Myocyte (in vitro differentiated cells): ENCODE measurements around the gene PDE4D. TPM values are rescaled to one million over a fixed set of nuclear protein-coding genes. Genes with fewer than 3 reads are reported as not detected.

Experiments
- DNase-seq: peaks from one replicate; pipeline ENCODE4 v3.0.0-alpha.2; 2012; ENCODE audit warnings: low read depth
- total RNA-seq: library from RNA; depleted of rRNA; stranded (reverse); fragments of >200 nt; gene quantifications from 2 replicates; pipeline ENCODE4 v1.2.3, GENCODE V29; 2014

PDE4D gene
- total RNA-seq, 1 donor from 2014 or later = 26.8 TPM

DNA sequence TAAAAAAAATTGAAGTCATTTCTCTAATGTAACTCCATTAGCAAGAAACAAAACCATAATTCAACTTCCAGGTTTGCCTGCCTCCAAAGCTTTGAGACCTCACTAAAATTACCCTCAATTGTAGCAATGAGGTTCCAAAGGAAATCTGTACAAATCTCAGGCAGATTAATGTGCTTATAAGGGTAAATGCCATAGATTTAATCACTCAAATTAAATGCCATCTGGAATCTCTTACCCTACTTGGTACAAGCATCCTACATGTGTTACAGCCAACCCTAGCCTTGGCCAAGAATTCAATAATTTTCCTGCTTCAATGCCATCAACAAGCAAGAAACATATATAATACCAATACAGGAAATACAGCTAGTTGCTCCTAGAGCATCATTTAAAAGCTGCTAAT is 857.8 kb downstream of the PDE4D start:
- no peak for DNase-seq

- peak; percentile 42 for DNase-seq
Measured at GRCh38 chr5:59034498-59035186, 858.9 kb downstream of the PDE4D start.

GRCh38 chr5:59027145-59027907 is 866.2 kb downstream of the PDE4D start:
- DNase-seq = no peak

DNA sequence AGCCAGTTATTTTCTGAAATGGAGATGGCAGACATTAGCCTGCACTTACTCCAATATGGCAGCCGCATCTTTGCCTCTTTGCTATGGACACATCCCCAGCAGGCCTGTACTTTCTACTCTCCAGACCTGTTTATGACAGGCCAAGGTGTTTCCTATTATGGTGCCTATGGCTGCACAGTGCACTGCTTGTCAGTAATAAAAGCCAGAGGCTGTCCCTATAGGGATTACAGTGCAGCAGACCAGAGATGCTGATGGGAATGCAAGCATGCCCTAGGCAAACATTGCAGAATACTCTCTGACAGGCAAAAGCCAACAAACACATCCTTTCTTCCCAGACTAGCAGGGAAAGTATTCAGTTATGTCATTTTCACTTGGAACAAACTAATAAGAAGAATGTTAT is 867.8 kb downstream of the PDE4D start:
- DNase-seq = no peak

GRCh38 chr5:59021837-59022514 is 871.5 kb downstream of the PDE4D start:
- peak; percentile 52 for DNase-seq

DNA sequence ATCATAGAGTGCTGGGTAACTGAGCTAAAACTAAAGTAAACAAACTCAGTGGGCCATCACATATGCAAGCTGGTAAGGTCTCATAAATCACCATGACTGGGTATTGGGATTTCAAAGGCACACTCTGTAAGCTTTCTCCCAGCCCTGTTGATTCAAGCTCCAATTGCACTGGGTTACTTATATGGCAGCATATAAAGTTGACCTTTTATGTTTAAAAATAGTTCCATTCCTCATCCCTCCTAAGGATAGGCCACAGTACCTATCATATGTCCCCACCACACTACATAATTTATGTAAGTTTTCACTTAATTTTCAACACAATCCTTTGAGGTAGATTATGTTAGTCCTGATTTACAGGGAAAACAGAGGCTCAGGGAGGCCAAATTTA is 872.2 kb downstream of the PDE4D start:
- no peak for DNase-seq

DNA sequence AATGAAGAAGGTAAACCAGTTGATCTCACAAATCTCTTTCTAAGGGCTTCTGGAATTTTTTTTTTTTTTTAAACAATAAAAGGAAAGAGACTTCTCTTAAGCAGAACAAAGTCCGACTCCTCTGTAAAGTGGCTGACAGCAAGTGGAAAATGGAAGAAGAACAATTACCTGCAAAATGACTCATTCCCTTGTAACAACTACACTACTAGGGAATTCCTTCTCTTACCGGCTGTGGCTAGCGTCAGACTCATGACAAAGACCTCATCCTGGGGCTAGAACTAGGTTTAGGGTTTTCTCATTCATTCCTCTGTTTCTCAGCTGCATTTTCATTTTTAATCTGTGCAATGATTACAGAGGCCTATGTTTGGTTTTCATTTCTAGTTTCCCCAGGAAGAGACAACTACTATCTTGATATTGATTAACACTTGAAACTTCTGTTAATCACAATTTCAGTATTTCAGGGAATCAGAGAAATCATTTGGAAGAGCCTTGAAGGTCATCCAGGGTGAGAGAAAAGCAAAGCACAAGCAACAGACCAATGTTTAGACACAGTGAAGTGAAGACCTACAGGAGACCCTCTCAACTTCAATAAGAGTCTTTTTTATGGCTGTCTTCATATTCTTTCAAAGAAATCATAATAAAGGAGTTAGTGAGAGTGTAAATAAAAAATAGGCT is 872.8 kb downstream of the PDE4D start:
- DNase-seq = no peak

DNA sequence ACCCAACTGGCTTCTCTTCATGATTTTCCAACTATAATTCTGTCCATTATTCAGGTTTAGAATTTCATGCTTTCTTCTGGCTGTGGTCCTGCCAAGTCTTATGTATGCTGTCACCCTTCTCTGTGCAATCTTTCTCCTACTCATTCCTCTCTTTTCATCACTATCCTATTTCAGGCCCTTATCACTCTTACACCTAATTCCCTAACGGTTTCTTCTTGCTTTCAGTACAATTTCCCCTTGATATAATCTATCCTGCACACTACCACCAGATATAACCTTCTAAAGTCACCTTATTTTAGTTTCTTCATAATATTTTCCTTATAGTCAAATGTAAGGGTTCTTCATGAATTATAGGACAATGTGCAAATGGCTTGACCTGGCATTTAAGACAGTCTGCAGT is 874.4 kb downstream of the PDE4D start:
- no peak for DNase-seq

DNA sequence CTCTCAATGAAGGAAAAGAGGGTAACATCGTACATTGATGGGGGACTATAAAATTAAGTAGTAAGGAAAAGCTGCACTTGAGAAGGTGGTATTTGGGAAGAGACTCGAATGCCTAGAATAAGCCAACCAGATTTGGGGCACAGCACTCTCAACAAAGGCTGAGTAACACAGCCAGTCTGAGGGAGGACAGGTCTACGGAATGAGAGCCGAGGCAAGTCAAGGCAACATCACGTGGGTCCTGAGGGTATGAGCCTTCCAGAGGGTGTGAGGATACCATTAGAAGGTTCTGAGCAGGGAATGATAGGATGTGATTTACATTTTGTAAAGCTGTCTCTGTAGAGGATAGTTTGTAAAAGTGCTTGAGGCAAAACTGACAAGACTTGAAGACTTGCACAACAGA is 876.6 kb downstream of the PDE4D start:
- no peak for DNase-seq

DNA sequence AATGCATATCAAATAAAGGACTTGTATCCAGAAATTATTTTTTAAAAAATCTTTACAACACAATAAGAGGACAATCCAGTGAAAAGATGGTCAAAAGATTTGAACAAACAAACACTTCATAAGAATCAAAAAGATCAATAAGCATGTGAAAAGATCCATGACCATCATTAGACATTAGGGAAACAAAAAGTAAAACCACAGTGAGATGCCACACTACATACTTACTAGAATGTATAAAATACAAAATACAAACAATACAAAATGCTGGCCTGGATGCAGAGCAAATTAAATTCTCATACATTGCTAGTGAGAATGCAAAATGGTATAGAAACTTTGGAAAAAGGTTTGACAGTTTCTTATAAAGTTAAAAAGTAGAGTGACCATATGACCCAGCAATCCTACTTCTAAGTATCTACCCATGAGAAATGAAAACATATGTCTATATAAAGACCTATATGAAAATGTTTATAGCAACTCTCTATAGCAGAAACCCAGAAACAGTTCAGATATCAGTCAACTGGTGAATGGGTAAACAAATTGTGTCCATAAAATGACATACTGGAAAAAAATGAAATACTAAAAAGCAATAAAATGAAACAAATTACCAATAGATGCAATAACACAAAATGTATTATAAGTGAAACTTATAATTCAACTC is 884.6 kb downstream of the PDE4D start:
- no peak for DNase-seq

- peak; percentile 57 for DNase-seq
Measured at GRCh38 chr5:59007460-59008063, 886.0 kb downstream of the PDE4D start.

DNA sequence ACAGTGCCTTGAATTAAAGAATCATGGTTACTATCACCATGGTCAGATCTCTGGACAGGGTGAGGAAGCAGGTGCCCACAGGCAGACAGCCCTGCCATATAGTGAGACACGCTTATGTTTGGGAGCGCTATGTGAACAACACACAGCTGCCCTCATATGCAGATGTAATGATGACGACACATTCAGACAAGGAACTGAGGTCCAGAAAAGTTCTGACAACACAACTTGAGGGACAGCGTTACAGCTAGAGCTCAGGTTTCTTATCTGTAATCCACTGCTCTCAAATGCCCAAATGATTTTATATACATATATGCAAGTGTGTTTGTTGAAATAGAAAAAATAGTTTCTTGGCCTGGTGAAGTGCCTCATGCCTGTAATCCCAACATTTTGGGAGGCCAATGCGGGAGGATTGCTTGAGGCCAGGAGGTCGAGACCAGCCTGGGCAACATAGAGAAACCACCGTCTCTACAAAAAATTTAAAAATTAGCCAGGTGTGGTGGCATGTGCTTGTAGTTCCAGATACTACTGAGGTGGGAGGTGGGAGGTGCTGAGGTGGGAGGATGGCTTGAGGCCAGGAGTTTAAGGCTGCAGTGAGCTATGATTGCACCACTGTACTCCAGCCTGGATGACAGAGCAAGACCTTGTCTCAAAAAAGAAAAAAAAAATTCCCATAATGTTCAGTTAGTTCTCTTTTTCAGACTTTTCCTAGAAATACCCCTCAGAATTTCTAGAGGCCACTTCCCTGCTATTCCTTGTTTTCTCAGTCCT is 887.4 kb downstream of the PDE4D start:
- no peak for DNase-seq

- DNase-seq = no peak
Measured at GRCh38 chr5:59003641-59004040, 889.9 kb downstream of the PDE4D start.

GRCh38 chr5:59003124-59003523 is 890.4 kb downstream of the PDE4D start:
- DNase-seq = no peak

GRCh38 chr5:59002162-59002825 is 891.2 kb downstream of the PDE4D start:
- peak; percentile 20 for DNase-seq

GRCh38 chr5:59001716-59002115 is 891.8 kb downstream of the PDE4D start:
- no peak for DNase-seq

- DNase-seq = peak; percentile 14
Measured at GRCh38 chr5:59001154-59001553, 892.4 kb downstream of the PDE4D start.

- DNase-seq = no peak
Measured at GRCh38 chr5:59000211-59000610, 893.3 kb downstream of the PDE4D start.

DNA sequence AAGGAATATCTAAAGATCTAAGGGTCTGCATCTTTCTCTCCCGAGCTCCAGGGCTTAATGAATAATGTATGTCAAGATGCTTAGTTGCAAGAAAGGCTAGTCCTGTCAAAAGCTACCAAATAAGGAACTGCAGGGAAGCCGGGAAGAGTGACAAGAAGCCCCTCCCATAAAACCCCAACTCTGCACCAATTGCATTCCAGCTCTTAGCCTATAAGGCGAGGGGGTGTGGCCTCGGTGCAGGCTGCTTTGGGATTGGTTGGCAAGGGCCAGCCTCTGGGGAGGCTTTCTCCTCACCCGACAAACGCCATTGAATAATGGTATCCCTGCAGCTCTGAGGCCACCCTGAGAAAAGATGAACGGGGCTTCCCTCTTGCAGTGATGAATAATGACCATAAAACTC is 893.7 kb downstream of the PDE4D start:
- no peak for DNase-seq
